Astrocyte of the cerebellum (primary cell): Measurements from ENCODE around the gene PHF2.

Experiments
- DNase-seq: peaks from one replicate; pipeline ENCODE4 v3.0.0-alpha.2; 2011; ENCODE audit warnings: low read depth
- H3K4me3 ChIP-seq: 2 replicates; pipeline ENCODE4 v1.5.1; 2011; ENCODE audit warnings: mild to moderate bottlenecking, low read depth, low read length, moderate library complexity
- in situ Hi-C: cut with HindIII; loops from 2 replicates; pipeline ENCODE4 v1.10.0; 2017; ENCODE audit warnings: low sequenced_read_pairs
- TF ChIP-seq, protein P1 (sequence below): IDR thresholded peaks from 2 replicates; pipeline ENCODE4 v1.5.1; 2012; ENCODE audit warnings: low read length, low read depth, moderate library complexity, mild to moderate bottlenecking; ENCODE audit errors: missing control alignments

PHF2 gene

DNA sequence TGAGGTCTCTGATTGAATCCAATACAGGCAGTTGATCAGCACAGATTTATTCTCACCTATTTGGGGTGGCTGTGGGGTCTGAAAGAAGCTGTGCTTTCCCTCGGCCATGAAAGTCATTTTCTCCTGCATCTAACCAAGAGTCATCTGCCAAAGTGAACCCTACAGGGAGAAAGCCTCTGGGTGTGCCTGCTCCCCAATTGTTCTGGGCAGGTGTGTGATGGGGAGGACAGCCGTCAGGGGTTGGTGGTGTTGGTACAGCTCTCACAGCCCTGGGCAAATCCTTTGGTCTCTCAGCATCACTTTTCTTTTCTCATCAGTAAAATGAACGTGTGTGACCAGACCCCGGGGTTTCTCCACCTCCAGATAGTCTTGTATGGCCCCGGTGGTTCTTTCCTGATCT, 2.5 kb downstream of the PHF2 start:
- DNase-seq: no peak
- TF ChIP-seq, protein P1, sequence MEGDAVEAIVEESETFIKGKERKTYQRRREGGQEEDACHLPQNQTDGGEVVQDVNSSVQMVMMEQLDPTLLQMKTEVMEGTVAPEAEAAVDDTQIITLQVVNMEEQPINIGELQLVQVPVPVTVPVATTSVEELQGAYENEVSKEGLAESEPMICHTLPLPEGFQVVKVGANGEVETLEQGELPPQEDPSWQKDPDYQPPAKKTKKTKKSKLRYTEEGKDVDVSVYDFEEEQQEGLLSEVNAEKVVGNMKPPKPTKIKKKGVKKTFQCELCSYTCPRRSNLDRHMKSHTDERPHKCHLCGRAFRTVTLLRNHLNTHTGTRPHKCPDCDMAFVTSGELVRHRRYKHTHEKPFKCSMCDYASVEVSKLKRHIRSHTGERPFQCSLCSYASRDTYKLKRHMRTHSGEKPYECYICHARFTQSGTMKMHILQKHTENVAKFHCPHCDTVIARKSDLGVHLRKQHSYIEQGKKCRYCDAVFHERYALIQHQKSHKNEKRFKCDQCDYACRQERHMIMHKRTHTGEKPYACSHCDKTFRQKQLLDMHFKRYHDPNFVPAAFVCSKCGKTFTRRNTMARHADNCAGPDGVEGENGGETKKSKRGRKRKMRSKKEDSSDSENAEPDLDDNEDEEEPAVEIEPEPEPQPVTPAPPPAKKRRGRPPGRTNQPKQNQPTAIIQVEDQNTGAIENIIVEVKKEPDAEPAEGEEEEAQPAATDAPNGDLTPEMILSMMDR: no peak
- H3K4me3 ChIP-seq: no peak overlapping the region
- in situ Hi-C loops: no loop called here

DNA sequence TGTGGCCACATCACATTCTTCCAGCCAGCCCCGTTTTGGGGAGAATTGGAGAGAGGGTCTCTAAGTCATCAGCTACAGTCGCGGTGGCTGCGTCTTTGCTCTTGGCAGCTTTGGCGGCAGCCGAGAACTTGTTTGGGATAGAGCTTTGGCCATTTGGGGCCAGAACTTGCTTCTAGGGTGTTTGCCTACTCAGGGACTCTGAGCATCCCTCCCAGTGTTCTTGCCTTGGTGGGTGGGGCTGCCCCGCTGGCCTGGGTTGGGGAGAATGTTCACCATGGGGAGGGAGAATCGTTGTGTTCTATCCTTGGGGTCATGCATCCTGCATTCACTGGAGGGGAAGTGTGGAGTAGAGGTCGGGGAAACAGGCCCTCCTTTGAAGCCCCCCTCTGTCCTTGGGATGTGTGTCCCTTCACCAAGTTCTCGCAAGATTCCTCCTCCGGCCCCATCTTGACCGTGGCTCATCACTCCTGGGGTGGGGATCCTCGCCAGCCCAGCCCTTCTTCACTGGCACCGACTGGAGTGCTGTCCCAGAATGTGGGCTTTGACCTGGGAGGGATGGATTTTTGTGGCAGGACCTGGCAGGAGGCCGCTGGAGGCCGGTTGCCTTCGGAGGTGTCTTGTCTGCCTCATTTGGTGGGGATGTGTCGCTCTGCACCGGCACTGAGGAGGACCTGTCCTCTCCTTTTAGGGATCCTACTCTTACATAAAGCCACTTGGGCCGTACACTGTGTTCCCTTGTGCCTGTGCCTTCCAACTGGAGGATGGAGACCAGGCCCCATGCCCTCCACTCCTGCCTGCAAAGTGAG, 3.5 kb downstream of the PHF2 start:
- no peak for DNase-seq
- in situ Hi-C loops: no loop called here
- TF ChIP-seq, protein P1: no peak
- no peak overlapping the region for H3K4me3 ChIP-seq

DNA sequence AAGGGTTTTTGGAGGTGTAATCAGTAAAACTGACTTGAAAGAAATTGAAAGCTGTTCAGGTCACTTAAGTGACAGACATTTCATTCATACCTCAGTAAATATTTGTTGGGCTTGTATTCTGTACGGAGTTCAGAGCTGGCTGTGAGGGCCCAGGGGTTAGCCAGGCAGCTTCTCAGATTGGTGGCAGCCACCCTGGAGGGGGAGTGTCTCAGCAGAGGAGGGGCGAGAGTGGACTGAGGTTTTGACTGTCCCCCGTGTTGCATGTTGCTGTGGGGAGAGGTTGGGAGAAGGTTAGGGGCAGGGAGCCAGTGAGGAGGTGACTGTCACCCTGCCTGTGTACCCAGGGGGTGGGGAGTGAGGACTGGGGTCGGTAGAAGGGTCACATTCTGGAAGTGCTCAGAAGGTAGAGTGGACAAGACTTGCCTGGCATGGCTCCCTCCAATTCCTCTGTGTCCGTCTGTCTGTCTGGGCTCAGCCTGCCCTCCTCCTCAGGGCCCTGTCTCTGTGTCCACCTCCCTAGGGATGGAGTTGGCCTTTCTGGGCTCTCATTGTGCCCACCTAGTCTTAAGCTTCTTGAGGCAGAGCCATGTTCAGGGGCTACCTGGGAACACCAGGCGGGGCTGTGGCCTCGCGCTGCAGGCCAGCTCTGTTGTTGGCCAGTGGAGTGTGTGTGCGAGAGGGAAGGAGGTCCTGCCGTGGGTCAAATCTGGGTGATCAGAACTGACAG, 4.4 kb downstream of the PHF2 start:
- no peak for DNase-seq
- TF ChIP-seq, protein P1: no peak
- in situ Hi-C loops: no loop called here

DNA sequence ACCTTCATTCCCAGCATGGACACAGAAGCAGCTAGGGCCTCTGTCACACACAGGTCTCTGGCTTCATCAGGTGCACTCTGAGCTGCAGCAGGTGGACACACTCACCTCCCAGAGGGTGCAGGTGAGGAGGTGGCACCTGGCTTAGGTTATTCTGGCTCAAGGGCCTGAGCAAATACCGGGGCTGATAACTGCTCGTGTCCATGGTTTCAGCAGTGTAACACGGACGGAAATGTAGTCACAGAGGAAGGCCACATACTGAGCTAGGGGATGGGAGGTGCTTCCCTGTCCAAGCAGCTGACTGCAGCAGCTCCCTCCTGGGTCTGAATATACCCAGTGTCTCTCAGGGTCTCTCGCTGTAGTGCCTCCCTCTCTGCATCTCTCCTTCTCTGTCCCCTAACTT, 5.7 kb downstream of the PHF2 start:
- no peak overlapping the region for H3K4me3 ChIP-seq
- DNase-seq: no peak
- TF ChIP-seq, protein P1: no peak
- in situ Hi-C loops: no loop called here

More for the DNA sequence above, 4.4 kb downstream of the PHF2 start:
- no peak overlapping the region for H3K4me3 ChIP-seq

DNA sequence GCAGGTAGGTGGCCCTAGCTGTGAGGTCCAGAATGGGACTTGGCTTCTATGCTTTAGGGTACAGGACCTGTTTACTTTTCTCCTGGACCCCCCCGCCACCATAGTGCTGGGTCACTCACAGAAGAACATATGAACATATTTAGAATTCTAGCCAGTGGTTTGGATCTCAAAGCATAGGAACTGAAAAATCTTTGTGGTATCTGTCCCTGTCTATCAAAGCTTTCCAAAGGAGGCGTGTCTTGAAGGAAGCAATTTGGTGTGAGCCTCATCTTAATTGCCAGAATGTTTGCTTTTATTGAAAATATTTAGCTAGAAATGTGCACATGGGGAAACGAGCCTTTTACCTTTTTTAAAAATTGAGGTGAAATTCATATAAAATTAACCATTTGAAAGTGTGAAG, 6.2 kb downstream of the PHF2 start:
- no peak overlapping the region for H3K4me3 ChIP-seq
- TF ChIP-seq, protein P1: no peak
- in situ Hi-C loops: no loop called here
- no peak for DNase-seq

DNA sequence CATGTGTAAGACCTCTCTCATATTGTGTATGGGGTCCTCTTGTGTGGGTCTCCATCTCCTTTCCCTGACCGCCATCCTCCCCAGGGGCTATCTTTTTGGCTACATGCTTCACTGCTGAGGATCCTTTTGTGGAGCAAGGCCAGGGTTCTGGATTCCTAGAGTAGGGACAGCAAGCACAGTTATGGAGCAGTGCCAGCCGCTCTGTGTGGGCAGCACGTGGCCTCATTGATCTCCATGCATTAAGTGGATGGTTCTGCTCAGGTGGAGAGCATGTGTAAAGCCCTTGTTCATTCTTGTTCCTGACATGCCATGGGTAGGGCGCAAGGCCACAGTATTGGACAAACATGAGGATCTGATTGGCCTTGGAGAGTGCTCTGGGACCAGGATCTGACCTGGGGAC, 8.9 kb downstream of the PHF2 start:
- in situ Hi-C loops: no loop called here
- no peak for DNase-seq
- TF ChIP-seq, protein P1: no peak
- no peak overlapping the region for H3K4me3 ChIP-seq
